ENCODE results near the gene HBS1L. TPM values are rescaled to one million over a fixed set of nuclear protein-coding genes. Genes with fewer than 3 reads are reported as not detected.

HBS1L gene
- total RNA-seq, 2 donors from 2014 or later = 175 to 193 TPM

- peaks cover 2 to 31% of the 10 kb centered on the region in 2 donors for H3K36me3 Mint-ChIP-seq (ENCODE audit: insufficient read depth in 2 of 2)
Observed at GRCh38 chr6:134967711-134968110, 86.9 kb downstream of the HBS1L start.

GRCh38 chr6:134964451-134965203 lies 90.0 kb downstream of the HBS1L start:
- H3K9me3 Mint-ChIP-seq = no peaks in the 10 kb centered on the region
- no peak overlapping the region for H3K27ac Mint-ChIP-seq
- ATAC-seq (replicated peaks in 1 of 2) = no peak
- H3K27me3 Mint-ChIP-seq (ENCODE audit: low read depth) = no peaks in the 10 kb centered on the region
- H3K4me1 Mint-ChIP-seq (ENCODE audit: low read depth) = no peaks in the 10 kb centered on the region
- no peak for DNase-seq
- peaks cover 9 to 53% of the 10 kb centered on the region in 2 donors for H3K36me3 Mint-ChIP-seq (ENCODE audit: insufficient read depth in 2 of 2)
- no peak overlapping the region for H3K4me3 Mint-ChIP-seq

More at GRCh38 chr6:134967711-134968110, 86.9 kb downstream of the HBS1L start:
- Mint-ChIP-seq H3K9me3 (no peaks in the 10 kb centered on the region), H3K4me3 (no peak overlapping the region), H3K27me3 (ENCODE audit: low read depth) (no peaks in the 10 kb centered on the region), H3K27ac (no peak overlapping the region), H3K4me1 (ENCODE audit: low read depth) (no peaks in the 10 kb centered on the region)
- ATAC-seq (replicated peaks in 1 of 2) (no peak), DNase-seq (no peak)

GRCh38 chr6:134962421-134962820 lies 92.2 kb downstream of the HBS1L start:
- no peaks in the 10 kb centered on the region for H3K27me3 Mint-ChIP-seq (ENCODE audit: low read depth)
- H3K4me1 Mint-ChIP-seq (ENCODE audit: low read depth) = peaks cover 5% of the 10 kb centered on the region
- DNase-seq = no peak
- H3K27ac Mint-ChIP-seq = no peak overlapping the region
- no peak overlapping the region for H3K4me3 Mint-ChIP-seq
- peaks cover 14 to 58% of the 10 kb centered on the region in 2 donors for H3K36me3 Mint-ChIP-seq (ENCODE audit: insufficient read depth in 2 of 2)
- H3K9me3 Mint-ChIP-seq = no peaks in the 10 kb centered on the region
- no peak for ATAC-seq (replicated peaks in 1 of 2)

- peak in 1 of 2 donors; percentile 48 for ATAC-seq (replicated peaks in 1 of 2)
- DNase-seq = no peak
- Mint-ChIP-seq H3K36me3 (ENCODE audit: insufficient read depth in 2 of 2) (peaks cover 14 to 56% of the 10 kb centered on the region in 2 donors), H3K27me3 (ENCODE audit: low read depth) (no peaks in the 10 kb centered on the region), H3K27ac (peak overlapping the region; percentile 61), H3K9me3 (no peaks in the 10 kb centered on the region), H3K4me1 (ENCODE audit: low read depth) (peaks cover 14% of the 10 kb centered on the region), H3K4me3 (no peak overlapping the region)
Observed at GRCh38 chr6:134961366-134961765, 93.3 kb downstream of the HBS1L start.

GRCh38 chr6:134959603-134960002 lies 95.0 kb downstream of the HBS1L start:
- Mint-ChIP-seq H3K4me1 (ENCODE audit: low read depth) (peaks cover 16% of the 10 kb centered on the region), H3K27me3 (ENCODE audit: low read depth) (no peaks in the 10 kb centered on the region), H3K9me3 (no peaks in the 10 kb centered on the region), H3K36me3 (ENCODE audit: insufficient read depth in 2 of 2) (peaks cover 14 to 46% of the 10 kb centered on the region in 2 donors), H3K4me3 (no peak overlapping the region), H3K27ac (no peak overlapping the region)
- DNase-seq (no peak), ATAC-seq (replicated peaks in 1 of 2) (no peak)

GRCh38 chr6:134956676-134957075 lies 97.9 kb downstream of the HBS1L start:
- H3K27me3 Mint-ChIP-seq (ENCODE audit: low read depth) = no peaks in the 10 kb centered on the region
- peaks cover 16% of the 10 kb centered on the region for H3K4me1 Mint-ChIP-seq (ENCODE audit: low read depth)
- no peak overlapping the region for H3K4me3 Mint-ChIP-seq
- DNase-seq (no peak), ATAC-seq (replicated peaks in 1 of 2) (no peak)
- peaks cover 9 to 23% of the 10 kb centered on the region in 2 donors for H3K36me3 Mint-ChIP-seq (ENCODE audit: insufficient read depth in 2 of 2)
- no peak overlapping the region for H3K27ac Mint-ChIP-seq
- no peaks in the 10 kb centered on the region for H3K9me3 Mint-ChIP-seq

GRCh38 chr6:134956032-134956431 lies 98.6 kb downstream of the HBS1L start:
- H3K4me3 Mint-ChIP-seq = no peak overlapping the region
- no peaks in the 10 kb centered on the region for H3K27me3 Mint-ChIP-seq (ENCODE audit: low read depth)
- no peaks in the 10 kb centered on the region for H3K9me3 Mint-ChIP-seq
- H3K36me3 Mint-ChIP-seq (ENCODE audit: insufficient read depth in 2 of 2) = peaks cover 5 to 17% of the 10 kb centered on the region in 2 donors
- no peak overlapping the region for H3K27ac Mint-ChIP-seq
- H3K4me1 Mint-ChIP-seq (ENCODE audit: low read depth) = peaks cover 16% of the 10 kb centered on the region
- ATAC-seq (replicated peaks in 1 of 2) (peak; percentile 18 to 34), DNase-seq (no peak)

GRCh38 chr6:134954272-134955000 lies 100.2 kb downstream of the HBS1L start:
- DNase-seq (no peak), ATAC-seq (replicated peaks in 1 of 2) (no peak)
- H3K9me3 Mint-ChIP-seq = no peaks in the 10 kb centered on the region
- peaks cover 16% of the 10 kb centered on the region for H3K4me1 Mint-ChIP-seq (ENCODE audit: low read depth)
- no peak overlapping the region for H3K27ac Mint-ChIP-seq
- H3K36me3 Mint-ChIP-seq (ENCODE audit: insufficient read depth in 2 of 2) = peaks cover 4% of the 10 kb centered on the region in 2 donors
- no peak overlapping the region for H3K4me3 Mint-ChIP-seq
- no peaks in the 10 kb centered on the region for H3K27me3 Mint-ChIP-seq (ENCODE audit: low read depth)

GRCh38 chr6:134951494-134952263 lies 102.9 kb downstream of the HBS1L start:
- no peak for DNase-seq
- H3K4me1 Mint-ChIP-seq (ENCODE audit: low read depth) = peaks cover 5% of the 10 kb centered on the region
- no peaks in the 10 kb centered on the region for H3K9me3 Mint-ChIP-seq
- no peak for ATAC-seq (replicated peaks in 1 of 2)
- H3K36me3 Mint-ChIP-seq (ENCODE audit: insufficient read depth in 2 of 2) = no peaks in the 10 kb centered on the region
- H3K4me3 Mint-ChIP-seq = no peak overlapping the region
- no peaks in the 10 kb centered on the region for H3K27me3 Mint-ChIP-seq (ENCODE audit: low read depth)
- H3K27ac Mint-ChIP-seq = no peak overlapping the region

GRCh38 chr6:134950482-134950881 lies 104.1 kb downstream of the HBS1L start:
- H3K27ac Mint-ChIP-seq = no peak overlapping the region
- no peak for ATAC-seq (replicated peaks in 1 of 2)
- H3K4me3 Mint-ChIP-seq = no peak overlapping the region
- no peaks in the 10 kb centered on the region for H3K4me1 Mint-ChIP-seq (ENCODE audit: low read depth)
- no peaks in the 10 kb centered on the region for H3K9me3 Mint-ChIP-seq
- no peak for DNase-seq
- no peaks in the 10 kb centered on the region for H3K36me3 Mint-ChIP-seq (ENCODE audit: insufficient read depth in 2 of 2)
- H3K27me3 Mint-ChIP-seq (ENCODE audit: low read depth) = no peaks in the 10 kb centered on the region

- Mint-ChIP-seq H3K27me3 (ENCODE audit: low read depth) (no peaks in the 10 kb centered on the region), H3K27ac (no peak within 1 kb of the TSS), H3K36me3 (ENCODE audit: insufficient read depth in 2 of 2) (no peaks in the 10 kb centered on the region), H3K4me1 (ENCODE audit: low read depth) (no peaks in the 10 kb centered on the region), H3K4me3 (no peak within 1 kb of the TSS), H3K9me3 (no peaks in the 10 kb centered on the region)
- no peak for DNase-seq
- peak; percentile 17 to 25 for ATAC-seq (replicated peaks in 1 of 2)
Observed at GRCh38 chr6:134949927-134950326, 104.7 kb downstream of the HBS1L start, which contains the start of gene ALDH8A1. Gene ALDH8A1, minus strand, starts transcription at chr6:134950101. Its CDS starts 48 bp downstream, at chr6:134950053.

GRCh38 chr6:134948691-134949090 lies 105.9 kb downstream of the HBS1L start:
- no peaks in the 10 kb centered on the region for H3K4me1 Mint-ChIP-seq (ENCODE audit: low read depth)
- H3K27me3 Mint-ChIP-seq (ENCODE audit: low read depth) = no peaks in the 10 kb centered on the region
- DNase-seq = no peak
- ATAC-seq (replicated peaks in 1 of 2) = no peak
- no peaks in the 10 kb centered on the region for H3K36me3 Mint-ChIP-seq (ENCODE audit: insufficient read depth in 2 of 2)
- H3K9me3 Mint-ChIP-seq = no peaks in the 10 kb centered on the region
- no peak overlapping the region for H3K27ac Mint-ChIP-seq
- H3K4me3 Mint-ChIP-seq = no peak overlapping the region

GRCh38 chr6:134948142-134948541 lies 106.5 kb downstream of the HBS1L start:
- peak overlapping the region; percentile 88 for H3K27ac Mint-ChIP-seq
- H3K4me3 Mint-ChIP-seq = no peak overlapping the region
- no peaks in the 10 kb centered on the region for H3K4me1 Mint-ChIP-seq (ENCODE audit: low read depth)
- H3K36me3 Mint-ChIP-seq (ENCODE audit: insufficient read depth in 2 of 2) = no peaks in the 10 kb centered on the region
- no peaks in the 10 kb centered on the region for H3K9me3 Mint-ChIP-seq
- DNase-seq = no peak
- no peaks in the 10 kb centered on the region for H3K27me3 Mint-ChIP-seq (ENCODE audit: low read depth)
- no peak for ATAC-seq (replicated peaks in 1 of 2)

Measured in activated T-cell treated with anti-CD3 and anti-CD28 coated beads, Interleukin-2, amount 50 U/mL, for 72 hours (primary cell).